Activated T-cell treated with anti-CD3 and anti-CD28 coated beads, Interleukin-2, amount 50 U/mL, for 4 hours (primary cell): ENCODE results near the gene TCF7L1. TPM values are rescaled to one million over a fixed set of nuclear protein-coding genes. Genes with fewer than 3 reads are reported as not detected.
"Not testable (repeated sequence)": the region's sequence is repeated elsewhere in the genome, so short reads cannot be mapped to it uniquely, and the experiment has no call there.

ENCODE experiments used
- ATAC-seq, 2 donors: fragments of 200-7000 bp; cut with Tn5 transposase; one replicate each; pipeline ENCODE4 v1.10.0; 2021
- DNase-seq: peaks from one replicate; pipeline ENCODE4 v3.0.0-alpha.2; 2020
- H3K27me3 Mint-ChIP-seq: one replicate; pipeline ENCODE4 v1.8.0; 2021; ENCODE audit warnings: low read depth, mixed read lengths
- H3K36me3 Mint-ChIP-seq: one replicate; pipeline ENCODE4 v1.8.0; 2022; ENCODE audit warnings: mixed read lengths; ENCODE audit not compliant: insufficient read depth
- H3K4me1 Mint-ChIP-seq: one replicate; pipeline ENCODE4 v1.8.0; 2021; ENCODE audit warnings: low read depth, mixed read lengths
- H3K4me3 Mint-ChIP-seq: one replicate; pipeline ENCODE4 v1.8.0; 2021; ENCODE audit warnings: mild to moderate bottlenecking, moderate library complexity, mixed read lengths
- H3K9me3 Mint-ChIP-seq: one replicate; pipeline ENCODE4 v1.8.0; 2021; ENCODE audit warnings: mixed read lengths
- total RNA-seq, 3 donors: library from RNA; stranded (reverse); gene quantifications; one replicate each; pipeline ENCODE4 v1.2.1, GENCODE V29; 2021

Gene TCF7L1
- total RNA-seq, 3 donors from 2014 or later, result 0.11 to 0.29 (median 0.13) TPM

DNA sequence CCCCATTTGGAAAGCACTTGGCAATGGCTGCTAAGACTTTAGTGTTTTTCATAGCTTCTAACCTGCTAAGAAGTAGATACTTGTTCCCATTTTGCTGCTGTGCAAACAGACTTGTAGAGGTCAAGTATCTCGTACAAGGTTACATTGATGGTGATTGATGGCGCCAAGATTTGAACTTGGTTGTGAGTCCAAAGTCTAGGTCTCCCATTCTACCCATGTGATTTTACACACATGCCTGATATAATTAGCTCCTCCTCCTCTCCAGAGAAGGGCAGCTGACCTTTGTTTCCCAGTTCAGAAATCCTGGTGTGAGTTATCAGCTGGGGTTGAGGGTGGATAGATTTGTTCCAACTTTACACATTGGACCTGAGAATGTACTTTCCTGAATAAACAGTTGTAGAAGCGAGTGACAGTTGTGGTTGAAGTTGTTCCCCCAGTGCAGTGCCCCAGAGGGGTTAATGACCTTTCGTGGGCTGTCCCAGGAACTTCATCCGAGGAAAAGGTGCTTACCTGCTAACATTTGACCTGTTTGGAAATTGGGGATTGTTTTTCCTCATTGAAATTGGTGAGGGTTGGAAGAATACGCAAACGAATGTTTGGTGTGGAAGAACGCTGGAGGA is 10.4 kb downstream of the TCF7L1 start:
- Mint-ChIP-seq H3K36me3 (no peaks in the 10 kb centered on the region), H3K4me1 (no peaks in the 10 kb centered on the region), H3K4me3 (no peak overlapping the region), H3K27me3 (peaks cover 38% of the 10 kb centered on the region), H3K9me3 (no peaks in the 10 kb centered on the region)
- no peak for ATAC-seq
- DNase-seq, result no peak

GRCh38 chr2:85145116-85145820 is 12.1 kb downstream of the TCF7L1 start:
- Mint-ChIP-seq H3K36me3 (no peaks in the 10 kb centered on the region), H3K4me3 (no peak overlapping the region), H3K9me3 (no peaks in the 10 kb centered on the region), H3K4me1 (no peaks in the 10 kb centered on the region), H3K27me3 (peaks cover 27% of the 10 kb centered on the region)
- DNase-seq, result no peak
- ATAC-seq, result no peak

GRCh38 chr2:85148190-85148589 is 15.0 kb downstream of the TCF7L1 start:
- no peaks in the 10 kb centered on the region for H3K36me3 Mint-ChIP-seq
- no peak overlapping the region for H3K4me3 Mint-ChIP-seq
- ATAC-seq, result no peak
- no peak for DNase-seq
- H3K9me3 Mint-ChIP-seq, result no peaks in the 10 kb centered on the region
- no peaks in the 10 kb centered on the region for H3K4me1 Mint-ChIP-seq
- peaks cover 15% of the 10 kb centered on the region for H3K27me3 Mint-ChIP-seq

DNA sequence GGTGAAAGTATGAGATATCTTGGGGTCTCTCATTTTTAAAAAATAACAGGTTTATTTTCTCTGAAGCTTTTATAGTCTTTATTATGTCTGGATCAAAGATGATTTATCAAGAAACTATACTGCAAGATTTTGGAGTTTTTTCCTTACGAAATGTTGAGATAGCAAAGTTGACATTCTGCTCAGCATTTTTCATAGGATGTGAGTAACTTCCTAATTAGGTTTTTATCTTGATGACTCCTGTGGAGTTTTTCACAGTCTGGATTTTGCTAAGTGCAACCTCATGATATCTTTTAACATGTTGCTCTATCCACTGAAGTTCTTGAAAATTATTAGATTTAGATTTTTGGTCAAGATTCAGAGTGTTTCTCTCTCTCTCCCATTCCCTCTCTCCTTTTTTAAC is 17.8 kb downstream of the TCF7L1 start:
- ATAC-seq, result no peak

GRCh38 chr2:85152895-85153294 is 19.7 kb downstream of the TCF7L1 start:
- DNase-seq (no peak), ATAC-seq (no peak)
- peaks cover 4% of the 10 kb centered on the region for H3K27me3 Mint-ChIP-seq
- H3K9me3 Mint-ChIP-seq, result no peaks in the 10 kb centered on the region
- H3K36me3 Mint-ChIP-seq, result no peaks in the 10 kb centered on the region
- H3K4me3 Mint-ChIP-seq, result no peak overlapping the region
- no peaks in the 10 kb centered on the region for H3K4me1 Mint-ChIP-seq

More for the DNA sequence above, 17.8 kb downstream of the TCF7L1 start:
- Mint-ChIP-seq H3K36me3 (no peaks in the 10 kb centered on the region), H3K4me3 (no peak overlapping the region), H3K27me3 (peaks cover 10% of the 10 kb centered on the region), H3K9me3 (no peaks in the 10 kb centered on the region), H3K4me1 (no peaks in the 10 kb centered on the region)
- no peak for DNase-seq

- H3K4me1 Mint-ChIP-seq, result no peaks in the 10 kb centered on the region
- no peak for ATAC-seq
- DNase-seq, result no peak
- H3K9me3 Mint-ChIP-seq, result no peaks in the 10 kb centered on the region
- H3K4me3 Mint-ChIP-seq, result no peak overlapping the region
- H3K27me3 Mint-ChIP-seq, result peaks cover 2% of the 10 kb centered on the region
- H3K36me3 Mint-ChIP-seq, result no peaks in the 10 kb centered on the region
Observed at GRCh38 chr2:85154048-85154753, 21.0 kb downstream of the TCF7L1 start.

GRCh38 chr2:85155082-85155481 is 21.9 kb downstream of the TCF7L1 start:
- H3K4me3 Mint-ChIP-seq, H3K4me1 Mint-ChIP-seq, H3K9me3 Mint-ChIP-seq, DNase-seq, ATAC-seq, H3K27me3 Mint-ChIP-seq, H3K36me3 Mint-ChIP-seq: not testable (repeated sequence)

DNA sequence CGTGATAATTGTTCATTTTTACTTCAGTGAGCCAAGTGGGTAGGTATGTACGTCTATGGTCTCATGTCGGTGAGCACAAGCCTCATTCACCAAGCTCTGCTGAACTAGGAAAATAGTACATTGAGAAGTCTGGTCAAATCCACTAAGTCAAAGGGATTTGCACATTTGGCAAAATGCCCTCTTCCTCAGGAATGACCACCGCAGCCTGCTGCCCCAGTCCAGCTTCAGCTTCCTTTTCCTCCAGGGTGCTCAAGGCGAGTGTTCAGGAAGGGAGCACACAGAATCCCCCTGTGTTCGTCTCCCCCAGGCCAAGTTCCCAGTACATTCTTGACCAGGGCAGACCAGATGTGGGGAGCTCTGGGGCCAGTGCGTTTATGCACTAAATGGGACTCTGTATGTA is 23.0 kb downstream of the TCF7L1 start:
- H3K36me3 Mint-ChIP-seq, result no peaks in the 10 kb centered on the region
- ATAC-seq, result no peak
- H3K4me1 Mint-ChIP-seq, result no peaks in the 10 kb centered on the region
- H3K27me3 Mint-ChIP-seq, result peaks cover 2% of the 10 kb centered on the region
- H3K9me3 Mint-ChIP-seq, result no peaks in the 10 kb centered on the region
- DNase-seq, result no peak
- H3K4me3 Mint-ChIP-seq, result no peak overlapping the region

GRCh38 chr2:85156619-85157018 is 23.4 kb downstream of the TCF7L1 start:
- H3K9me3 Mint-ChIP-seq, result no peaks in the 10 kb centered on the region
- H3K27me3 Mint-ChIP-seq, result peaks cover 3% of the 10 kb centered on the region
- H3K4me3 Mint-ChIP-seq, result no peak overlapping the region
- H3K4me1 Mint-ChIP-seq, result no peaks in the 10 kb centered on the region
- DNase-seq (no peak), ATAC-seq (no peak)
- H3K36me3 Mint-ChIP-seq, result no peaks in the 10 kb centered on the region

- DNase-seq, result no peak
- Mint-ChIP-seq H3K4me3 (no peak overlapping the region), H3K9me3 (no peaks in the 10 kb centered on the region), H3K4me1 (no peaks in the 10 kb centered on the region), H3K27me3 (peaks cover 5% of the 10 kb centered on the region), H3K36me3 (no peaks in the 10 kb centered on the region)
- ATAC-seq, result no peak
Observed at GRCh38 chr2:85157345-85157744, 24.2 kb downstream of the TCF7L1 start.

DNA sequence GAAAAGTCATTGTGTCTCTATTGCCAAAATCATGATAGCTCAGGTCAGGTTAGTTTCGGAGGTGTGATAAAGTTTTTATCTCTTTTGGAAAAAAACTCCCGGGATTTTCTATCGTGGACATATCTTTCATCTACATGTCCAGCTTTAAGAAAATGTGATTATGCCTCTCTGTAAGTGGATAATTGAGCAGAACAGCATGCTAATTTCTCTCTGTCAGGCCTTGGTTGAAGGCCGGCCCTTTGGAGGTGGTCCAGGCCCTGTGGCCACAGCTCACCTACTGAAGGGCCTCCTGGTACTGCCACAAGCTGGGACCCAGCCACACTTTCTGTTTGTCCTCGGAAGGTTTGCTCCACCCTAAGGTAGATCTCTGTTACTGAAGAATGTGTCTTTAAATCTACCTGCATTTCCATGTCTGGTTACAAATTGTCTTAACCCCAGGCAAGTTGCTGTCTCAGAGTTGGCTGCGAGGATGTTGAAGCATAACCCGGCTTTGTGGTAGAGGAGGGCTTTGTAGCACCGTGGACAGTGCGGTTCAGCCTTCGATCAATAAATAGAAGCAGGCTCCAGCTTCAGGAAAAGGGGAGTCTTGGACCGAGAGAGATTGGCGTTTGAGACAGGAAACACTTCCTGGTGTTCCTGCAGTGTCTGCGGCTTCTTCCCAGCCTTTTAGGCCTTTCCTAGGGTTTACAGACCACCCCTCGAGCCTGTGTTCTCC is 25.5 kb downstream of the TCF7L1 start:
- no peak overlapping the region for H3K4me3 Mint-ChIP-seq
- H3K36me3 Mint-ChIP-seq, result no peaks in the 10 kb centered on the region
- H3K9me3 Mint-ChIP-seq, result no peaks in the 10 kb centered on the region
- H3K4me1 Mint-ChIP-seq, result no peaks in the 10 kb centered on the region
- peaks cover 5% of the 10 kb centered on the region for H3K27me3 Mint-ChIP-seq
- ATAC-seq, result no peak
- DNase-seq, result no peak

GRCh38 chr2:85159589-85159988 is 26.4 kb downstream of the TCF7L1 start:
- peaks cover 3% of the 10 kb centered on the region for H3K27me3 Mint-ChIP-seq
- DNase-seq (no peak), ATAC-seq (no peak)
- H3K9me3 Mint-ChIP-seq, result no peaks in the 10 kb centered on the region
- H3K36me3 Mint-ChIP-seq, result no peaks in the 10 kb centered on the region
- no peaks in the 10 kb centered on the region for H3K4me1 Mint-ChIP-seq
- no peak overlapping the region for H3K4me3 Mint-ChIP-seq

- DNase-seq, result no peak
- Mint-ChIP-seq H3K9me3 (no peaks in the 10 kb centered on the region), H3K36me3 (no peaks in the 10 kb centered on the region), H3K27me3 (peaks cover 4% of the 10 kb centered on the region), H3K4me1 (no peaks in the 10 kb centered on the region), H3K4me3 (no peak overlapping the region)
- ATAC-seq, result no peak
Observed at GRCh38 chr2:85160966-85161960, 28.1 kb downstream of the TCF7L1 start.
